Measurements from ENCODE around the gene DGKB.

The DGKB gene

DNA sequence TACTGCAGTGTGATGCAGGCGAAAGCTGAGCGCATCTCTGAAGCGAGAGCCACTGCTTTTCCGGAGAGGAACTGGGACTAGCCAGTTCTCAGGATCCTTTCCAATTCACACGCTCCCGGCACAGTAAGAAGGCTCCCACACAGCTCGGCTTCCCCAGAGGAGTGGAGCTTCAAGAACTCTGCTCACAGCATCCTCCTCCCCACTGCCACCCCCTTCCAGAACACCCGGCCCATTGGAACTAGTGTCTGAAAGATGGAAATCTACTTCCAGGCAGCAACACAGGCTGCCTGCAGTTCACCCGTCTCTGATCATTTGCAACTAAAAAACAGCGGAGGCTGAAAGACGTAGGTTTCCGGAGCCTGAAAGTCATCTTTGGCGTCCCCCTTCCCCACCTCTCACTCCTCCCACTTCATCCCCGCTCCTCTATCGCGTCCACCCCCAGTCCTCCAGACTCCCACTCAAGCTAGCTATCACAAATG is at the start of gene DGKB:
TSS of gene DGKB (minus strand) at position 163 of the 479 bp plus-strand sequence.
- DNase-seq, result peak in 11 of 14 donors; percentile 1 to 39 (median 17)

DNA sequence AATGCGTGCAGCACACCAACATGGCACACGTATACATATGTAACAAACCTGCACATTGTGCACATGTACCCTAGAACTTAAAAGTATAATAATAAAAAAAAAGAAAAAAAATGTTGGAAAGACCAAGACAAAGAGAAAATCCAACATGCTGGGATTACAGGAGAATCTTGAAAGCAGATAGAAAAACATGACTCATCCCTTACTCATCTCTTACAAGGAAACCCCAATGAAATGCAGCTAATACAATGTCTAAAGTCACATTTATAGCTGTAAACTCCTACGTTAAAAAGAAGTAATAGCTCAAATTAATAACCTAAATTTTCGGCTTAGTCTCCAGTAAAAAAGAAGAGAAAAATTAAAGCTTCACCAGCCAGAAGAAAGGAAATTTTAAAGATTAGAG is 47.5 kb upstream of the DGKB start:
- DNase-seq, result no peak

DNA sequence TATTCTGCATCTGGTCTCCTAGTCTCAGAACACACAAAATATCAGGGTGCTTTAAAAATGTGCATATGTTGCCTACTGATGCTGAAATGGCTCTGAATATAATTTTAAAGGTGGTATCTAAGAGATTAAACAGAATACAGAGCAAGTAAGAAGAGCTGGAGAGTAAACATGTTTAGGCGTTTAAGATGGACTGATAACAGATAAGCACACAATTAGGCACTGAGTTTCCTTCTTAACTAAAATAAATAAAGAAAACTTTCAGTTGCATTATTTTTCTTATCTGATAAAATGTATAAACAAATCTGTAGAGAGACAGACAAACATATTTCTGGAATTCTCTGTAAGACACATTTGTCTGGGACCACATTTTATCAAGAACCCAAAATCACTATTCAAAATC is 35.6 kb upstream of the DGKB start:
- no peak for DNase-seq

DNA sequence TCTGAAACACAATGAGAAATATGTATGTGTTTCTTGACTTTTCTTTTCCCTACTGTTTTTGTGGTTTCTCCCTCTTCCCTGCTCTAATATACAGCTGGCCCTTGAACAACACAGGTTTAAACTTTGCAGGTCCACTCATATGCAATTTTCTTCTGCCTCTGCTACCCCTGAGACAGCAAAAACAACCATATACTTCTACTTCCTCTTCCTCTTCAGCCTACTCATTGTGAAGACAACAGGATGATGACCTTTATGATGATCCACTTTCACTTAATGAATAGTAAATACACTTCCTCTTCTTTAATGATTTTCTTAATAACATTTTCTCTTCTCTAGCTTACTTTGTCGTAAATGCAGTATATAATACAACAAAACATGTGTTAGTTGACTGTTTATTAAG is 35.0 kb upstream of the DGKB start:
- no peak for DNase-seq

DNA sequence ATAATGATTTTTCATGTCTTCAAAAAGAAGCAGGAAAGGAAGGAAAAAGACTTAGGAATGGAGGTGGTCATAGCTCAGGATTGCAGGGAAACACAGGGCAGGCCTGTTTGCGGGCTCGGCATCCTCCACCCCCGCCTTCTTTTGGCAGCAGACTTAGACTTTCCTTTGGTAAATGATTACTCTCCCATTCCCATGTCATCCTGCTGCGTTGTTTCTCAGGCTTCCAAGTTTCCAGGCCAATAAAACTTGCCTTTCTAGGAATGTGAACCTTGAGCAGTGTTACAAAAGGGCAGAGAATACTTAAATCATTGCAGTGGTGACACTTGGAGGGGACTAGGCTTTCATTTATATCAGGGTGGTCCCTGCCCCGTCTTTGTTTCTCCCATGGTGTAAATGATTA is 34.0 kb upstream of the DGKB start:
- peak in 4 of 14 donors; percentile 0 to 29 (median 13) for DNase-seq

DNA sequence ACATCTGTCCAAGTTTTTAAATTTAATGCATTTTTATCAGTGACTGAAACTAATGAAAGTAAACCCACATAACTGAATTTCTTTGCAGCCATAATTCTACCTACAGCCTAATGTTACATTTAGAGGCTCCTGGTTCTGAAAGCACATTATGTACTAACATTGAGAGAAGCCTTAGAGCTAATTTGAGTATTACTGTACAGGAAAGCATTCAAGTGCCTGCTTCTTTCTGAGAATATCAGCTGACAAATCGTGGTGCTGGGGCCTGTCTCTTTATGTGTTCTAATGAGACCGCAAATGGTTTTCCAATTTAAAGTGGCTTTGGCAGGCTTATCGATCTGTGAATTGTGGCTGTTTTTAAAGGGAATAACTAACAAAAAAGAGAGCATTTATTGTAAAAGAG is 32.3 kb upstream of the DGKB start:
- no peak for DNase-seq

DNA sequence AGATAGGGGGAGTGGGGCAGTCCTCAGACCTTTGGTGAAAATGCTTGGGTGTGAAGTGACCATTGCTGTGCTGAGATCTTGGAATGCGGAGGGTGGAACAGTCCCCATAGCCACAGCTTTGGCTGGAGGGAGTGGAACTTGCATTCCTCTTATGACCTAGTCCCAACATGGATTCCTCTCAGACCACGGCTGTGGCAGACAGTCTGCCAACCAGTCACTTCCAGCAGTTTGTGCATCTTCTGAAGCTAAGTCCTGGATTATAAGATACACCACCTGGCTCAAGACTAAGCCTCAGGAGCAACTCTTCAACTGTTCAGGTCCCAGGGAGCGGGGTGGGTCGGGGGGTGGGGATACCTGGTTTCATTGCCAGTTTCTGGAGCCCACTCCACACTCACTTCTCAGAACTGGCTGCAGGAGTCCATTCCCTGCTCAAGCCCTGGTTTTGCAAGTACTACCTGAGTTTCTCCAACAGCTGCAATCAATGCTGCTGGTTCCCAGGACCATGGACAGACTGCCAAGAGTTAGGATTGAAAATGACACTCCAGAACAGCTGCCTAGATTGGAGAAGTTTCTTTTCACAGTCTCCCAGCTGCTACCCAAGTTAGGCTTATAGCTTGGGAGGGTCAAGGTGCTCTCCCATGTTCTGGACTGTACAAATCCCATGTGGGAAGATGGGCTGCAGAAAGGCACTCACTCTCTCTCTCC is 29.1 kb upstream of the DGKB start:
- DNase-seq, result no peak

DNA sequence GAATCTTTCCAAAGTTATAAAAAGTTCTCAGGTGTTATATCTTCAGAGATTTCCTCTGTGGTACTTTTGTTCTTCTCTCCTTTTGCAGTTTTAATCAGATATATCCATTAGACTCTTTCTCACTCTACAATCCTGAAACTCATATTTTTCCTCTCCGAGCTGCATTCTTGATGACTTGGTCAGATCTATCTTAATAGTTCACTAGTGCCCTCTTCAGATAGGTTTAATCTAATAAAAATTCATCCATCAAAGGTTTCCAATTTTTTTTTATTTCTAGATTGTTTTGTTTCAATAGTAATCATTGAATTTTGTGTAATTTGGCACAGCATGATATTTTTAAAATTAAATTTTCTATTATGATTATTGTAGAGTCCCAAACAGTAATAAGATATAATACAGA is 21.8 kb upstream of the DGKB start:
- no peak for DNase-seq

DNA sequence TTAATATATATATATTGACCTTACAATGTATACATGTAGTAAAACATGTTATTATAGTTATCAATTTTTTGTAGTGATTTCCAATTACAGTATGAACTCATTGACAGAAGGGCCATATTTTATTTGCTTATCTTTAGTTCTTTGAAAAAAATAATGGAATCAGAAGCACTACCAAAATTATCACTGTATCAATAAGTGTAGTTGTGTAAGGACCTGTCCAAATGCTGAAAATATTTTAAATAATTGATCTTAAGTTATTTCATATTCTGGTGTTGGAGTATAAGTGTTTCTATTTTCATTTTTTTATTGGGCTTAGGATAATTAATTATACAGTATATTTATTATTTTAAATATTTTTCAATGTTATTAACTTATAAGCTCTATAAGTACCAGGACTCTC is 8.5 kb upstream of the DGKB start:
- no peak for DNase-seq

DNA sequence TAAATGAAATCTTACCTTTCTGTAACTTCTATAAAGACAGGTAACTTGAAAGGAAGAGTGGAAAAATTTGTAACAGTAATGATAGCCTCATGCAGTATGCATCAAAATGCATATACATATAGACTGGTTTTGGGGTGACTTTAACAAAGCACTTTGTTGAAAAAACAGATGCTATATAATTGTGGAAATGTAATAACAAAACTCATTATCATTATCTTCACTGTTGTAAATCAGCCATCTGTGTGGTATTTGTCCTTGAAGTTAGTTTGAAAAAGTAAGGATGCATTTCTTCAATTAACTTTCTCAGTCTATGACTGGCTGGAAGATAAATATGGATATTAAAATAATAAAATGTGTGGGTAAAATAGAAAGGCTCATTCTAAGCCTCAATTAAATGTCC is 6.1 kb upstream of the DGKB start:
- DNase-seq, result no peak

DNA sequence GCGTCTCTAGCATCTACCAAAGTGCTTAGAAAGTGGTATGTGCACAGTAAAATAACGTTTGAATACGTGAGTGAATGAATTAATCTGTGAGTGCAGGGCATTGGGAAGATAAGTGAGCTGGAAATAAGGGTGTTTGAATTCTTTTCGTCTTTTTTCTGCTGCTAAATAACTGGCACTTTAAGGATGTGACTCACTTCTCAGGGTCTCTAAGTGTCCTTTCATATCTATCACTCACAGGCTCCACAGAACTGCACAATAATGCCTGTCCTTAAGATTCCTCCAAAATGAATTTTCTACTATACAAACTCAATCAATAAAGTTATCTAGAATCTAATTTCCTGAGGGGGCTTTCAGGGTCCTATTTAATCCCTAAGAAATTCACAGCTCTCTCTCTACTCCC is 3.2 kb upstream of the DGKB start:
- DNase-seq, result no peak

DNA sequence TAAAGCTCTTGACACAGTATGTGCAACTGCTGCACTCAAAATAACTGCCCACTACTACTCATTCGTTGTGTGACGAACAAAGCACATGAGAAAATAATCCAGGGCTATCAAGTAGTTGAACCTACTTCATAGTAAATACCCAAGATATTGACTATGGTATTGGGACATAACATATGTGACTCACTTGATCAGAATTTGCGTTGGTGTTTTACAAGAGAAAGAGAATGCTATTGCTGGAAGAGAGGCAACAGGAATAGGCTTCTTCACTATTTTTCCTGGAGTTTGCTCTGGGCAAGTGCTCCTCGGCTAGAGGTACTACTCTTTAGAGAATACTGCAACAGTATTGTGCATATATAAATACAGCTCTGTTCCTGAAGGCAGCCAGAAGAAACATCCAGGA is 2.5 kb downstream of the DGKB start:
- no peak for DNase-seq

DNA sequence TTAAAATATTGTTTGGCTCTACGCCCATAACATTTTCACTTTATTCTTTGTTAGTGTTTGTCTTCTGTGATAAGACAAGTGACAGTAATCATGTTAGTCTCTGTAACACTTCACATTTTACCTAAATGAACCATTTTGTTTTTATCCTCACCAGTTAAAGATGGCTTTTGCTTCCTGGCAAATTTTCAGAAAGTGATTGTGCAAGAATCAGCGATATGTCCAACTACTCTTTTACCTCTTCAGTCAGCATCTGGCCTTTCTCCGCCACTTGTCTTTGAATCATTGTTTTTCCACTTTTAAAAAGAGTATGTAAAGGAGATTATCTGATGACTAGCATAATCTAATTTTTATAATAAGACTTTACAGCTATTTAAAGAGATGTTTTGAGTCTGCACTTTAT is 3.5 kb downstream of the DGKB start:
- DNase-seq, result no peak

DNA sequence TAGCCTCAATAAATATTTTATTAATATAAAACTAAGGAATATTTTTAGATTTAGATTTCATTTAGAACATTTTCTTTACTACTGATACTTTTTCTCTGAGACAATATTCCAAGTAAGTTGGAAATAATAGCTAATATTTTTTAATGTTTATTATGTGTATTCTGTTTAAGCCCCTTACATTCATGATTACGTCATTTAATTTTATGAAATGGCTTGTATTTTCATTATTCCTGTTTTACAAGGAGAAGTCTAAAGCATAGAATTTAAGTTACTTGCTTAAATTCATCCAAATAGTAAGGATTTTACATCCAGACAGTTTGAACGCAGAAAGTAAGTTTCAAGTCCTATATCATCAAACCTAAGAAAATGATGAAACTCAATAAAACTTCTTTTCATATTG is 6.1 kb downstream of the DGKB start:
- DNase-seq, result no peak

DNA sequence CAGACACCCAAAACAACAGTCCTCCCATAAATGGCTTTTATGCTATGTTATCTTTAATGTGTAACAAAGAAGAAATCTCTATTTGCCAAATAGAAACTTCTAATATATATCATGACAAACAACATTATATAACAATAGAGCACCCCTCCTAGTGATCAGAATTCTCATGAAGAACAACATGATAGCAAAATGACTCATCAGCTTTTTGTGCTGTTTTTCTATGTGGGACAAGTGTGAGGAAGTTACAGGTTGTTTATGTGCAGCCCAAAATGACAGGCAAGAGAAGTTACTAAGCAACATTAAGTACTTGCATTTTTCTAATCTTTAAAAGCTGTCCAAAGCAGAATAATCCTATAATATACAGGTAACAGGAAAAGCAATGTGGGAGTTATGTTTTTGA is 7.7 kb downstream of the DGKB start:
- DNase-seq, result no peak

DNA sequence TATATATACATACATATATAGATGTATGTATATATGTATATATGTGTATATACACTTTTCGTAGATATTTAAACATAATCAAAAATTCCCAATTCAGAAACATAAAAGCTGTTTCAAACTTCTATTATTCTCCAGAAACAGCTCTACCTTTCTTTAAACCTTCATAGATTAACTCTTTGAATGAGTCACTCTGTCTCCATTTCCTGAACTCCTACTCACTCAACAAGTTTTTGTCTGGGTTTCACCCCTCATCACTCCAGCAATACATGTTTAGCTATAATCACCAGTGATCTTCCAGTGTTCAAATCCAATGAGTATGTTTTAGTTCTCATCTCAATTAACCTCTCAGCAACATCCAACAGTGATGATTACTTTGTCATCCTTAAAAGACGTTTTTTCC is 9.6 kb downstream of the DGKB start:
- DNase-seq, result no peak

DNA sequence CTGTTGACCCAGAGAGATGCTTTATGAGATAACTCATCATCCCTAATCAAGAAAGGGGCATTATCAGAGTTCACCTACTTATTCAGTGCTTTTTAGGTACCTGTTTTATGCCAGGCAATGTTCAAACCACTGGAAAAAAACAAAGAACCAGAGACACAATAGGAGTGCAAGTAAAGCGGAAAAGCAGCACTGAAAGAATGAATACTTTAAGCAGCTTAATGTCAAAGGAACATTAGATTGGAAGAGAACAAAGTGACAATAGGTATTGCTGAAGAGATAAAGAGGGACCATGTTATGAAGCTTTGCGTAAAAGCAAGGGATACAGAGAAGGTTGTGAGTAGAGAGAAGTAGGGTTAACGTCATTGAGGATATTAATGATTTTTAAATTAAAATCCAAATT is 11.3 kb downstream of the DGKB start:
- no peak for DNase-seq

DNA sequence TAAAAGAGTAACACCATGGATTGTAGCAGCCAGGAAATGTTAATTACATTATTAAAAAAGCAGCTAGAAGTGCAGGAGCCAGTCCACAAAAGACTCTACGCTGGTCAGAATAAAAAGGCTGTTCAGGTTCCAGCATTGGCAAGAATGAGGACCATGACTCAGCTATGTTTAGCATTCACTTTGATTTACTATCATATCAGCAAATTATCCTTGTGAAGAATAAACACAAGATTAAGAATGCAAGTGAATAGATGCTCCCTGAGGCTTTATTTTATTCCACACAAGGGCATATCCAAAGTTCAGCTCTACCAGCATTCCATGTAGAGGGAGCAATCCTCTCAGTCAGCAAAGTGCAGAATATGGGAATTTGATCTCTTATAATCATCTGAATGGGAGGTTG is 13.6 kb downstream of the DGKB start:
- no peak for DNase-seq

DNA sequence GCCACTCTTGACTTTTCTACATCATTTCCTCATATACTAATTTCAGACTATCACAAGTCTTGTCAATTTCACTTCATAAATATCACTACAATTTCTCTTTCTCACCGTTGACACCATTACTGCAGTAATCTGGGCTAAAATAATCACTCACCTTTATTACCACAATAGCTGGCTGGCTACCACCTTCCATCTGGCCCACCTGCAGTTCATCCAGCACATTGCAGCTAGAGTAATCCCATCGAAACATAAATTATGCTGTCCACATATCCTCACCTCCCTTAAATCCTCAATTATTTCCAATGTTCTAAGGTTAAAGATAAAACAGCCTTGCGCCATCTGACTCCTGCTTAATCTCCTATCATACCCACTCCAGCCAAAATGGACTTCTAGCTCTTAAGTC is 16.0 kb downstream of the DGKB start:
- DNase-seq, result no peak

DNA sequence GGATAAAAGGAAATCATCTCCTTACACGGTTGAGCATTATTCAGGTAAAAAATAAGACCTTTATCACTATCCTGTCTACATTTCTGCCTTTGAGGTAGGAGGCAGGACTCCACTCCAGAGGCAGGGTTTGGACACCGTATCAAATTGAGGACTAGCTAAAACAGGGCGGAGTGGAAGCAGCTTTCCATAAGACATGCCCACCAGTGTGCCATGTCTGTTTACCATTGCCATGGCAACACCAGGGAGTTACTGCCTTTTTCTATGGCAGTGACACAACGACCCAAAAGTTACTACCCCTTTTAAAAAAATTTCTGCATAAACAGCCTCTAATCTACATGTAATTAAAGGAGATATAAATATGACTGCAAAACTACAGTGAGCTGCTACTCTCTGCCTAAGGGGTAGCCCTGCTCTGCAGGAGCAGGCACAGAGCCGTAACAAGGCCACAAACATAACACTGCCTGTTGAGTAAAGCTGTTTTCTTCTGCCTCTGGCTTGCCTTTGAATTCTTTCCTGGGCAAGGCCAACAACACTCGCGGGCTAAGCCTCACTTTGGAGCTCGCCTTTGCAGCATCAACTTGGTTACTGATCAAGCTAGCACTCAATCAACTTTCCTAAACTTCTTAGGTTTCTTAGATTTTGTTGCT is 26.5 kb downstream of the DGKB start:
- no peak for DNase-seq

DNA sequence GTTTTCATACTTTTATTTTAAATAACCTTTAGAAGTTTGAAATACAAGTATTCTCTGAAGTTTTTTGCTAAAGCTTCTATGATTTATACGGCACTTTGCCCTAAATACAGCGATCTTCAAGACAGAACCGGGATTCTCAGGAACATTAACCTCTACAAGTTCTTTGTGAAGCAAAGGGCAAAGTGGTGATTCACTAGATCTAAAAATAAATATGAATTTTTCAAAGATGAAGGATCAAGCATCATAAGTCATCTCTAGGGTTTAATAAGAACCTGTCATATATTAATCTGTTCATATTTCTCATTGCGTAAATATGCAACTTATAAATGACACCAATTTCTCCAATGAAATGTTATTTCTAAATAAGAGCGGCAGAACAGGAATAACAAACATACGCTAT is 30.7 kb downstream of the DGKB start:
- no peak for DNase-seq

DNA sequence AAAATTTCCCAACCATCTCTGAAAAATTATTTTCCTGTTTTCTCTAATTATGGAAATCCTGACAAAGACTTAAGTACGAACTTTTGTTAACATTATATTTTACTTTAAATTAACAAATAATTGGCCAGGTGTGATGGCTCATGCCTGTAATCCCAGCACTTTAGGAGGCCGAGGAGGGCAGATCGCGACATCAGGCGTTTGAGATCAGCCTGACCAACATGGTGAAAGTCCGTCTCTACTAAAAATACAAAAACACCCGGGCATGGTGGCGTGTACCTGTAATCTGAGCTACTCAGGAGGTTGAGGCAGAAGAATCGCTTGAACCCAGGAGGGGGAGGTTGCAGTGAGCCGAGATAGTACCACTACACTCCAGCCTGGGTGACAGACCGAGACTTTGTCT is 32.2 kb downstream of the DGKB start:
- DNase-seq, result no peak

DNA sequence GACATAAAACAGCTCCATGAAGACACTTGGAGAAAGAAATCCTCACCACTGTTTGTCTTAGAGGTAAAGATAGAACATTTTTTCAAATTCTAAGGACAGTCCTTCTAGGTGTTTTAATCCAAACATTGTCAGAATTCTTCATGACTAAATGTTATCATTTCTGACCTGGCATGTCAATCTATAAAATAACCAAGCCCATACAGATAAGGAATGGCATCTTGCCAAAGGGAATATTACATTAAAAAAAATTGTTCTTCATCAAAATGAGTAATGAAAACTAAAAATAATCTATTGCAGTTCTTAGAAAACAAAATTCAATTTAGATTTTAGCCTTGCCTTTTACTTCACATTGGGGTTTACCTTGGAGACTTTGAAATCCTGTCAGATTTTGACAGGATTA is 33.6 kb downstream of the DGKB start:
- no peak for DNase-seq

DNA sequence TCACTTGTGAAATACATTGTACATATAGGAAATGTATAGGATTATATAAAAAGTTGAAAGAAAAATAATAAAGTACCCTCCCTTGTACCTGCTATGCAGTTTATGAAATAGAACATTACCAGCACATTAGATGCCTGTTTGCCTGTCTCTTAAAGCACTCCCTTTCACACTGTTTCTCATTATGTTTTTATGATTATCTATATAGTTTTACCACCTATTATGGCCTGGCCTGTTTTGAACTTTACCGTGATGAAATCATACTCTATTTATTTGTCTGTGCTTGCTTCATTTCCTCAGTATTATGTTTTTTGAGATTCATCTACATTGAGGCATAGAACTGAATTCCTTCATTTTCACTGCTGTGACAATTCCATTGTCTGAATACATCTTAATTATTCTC is 41.1 kb downstream of the DGKB start:
- DNase-seq, result no peak

DNA sequence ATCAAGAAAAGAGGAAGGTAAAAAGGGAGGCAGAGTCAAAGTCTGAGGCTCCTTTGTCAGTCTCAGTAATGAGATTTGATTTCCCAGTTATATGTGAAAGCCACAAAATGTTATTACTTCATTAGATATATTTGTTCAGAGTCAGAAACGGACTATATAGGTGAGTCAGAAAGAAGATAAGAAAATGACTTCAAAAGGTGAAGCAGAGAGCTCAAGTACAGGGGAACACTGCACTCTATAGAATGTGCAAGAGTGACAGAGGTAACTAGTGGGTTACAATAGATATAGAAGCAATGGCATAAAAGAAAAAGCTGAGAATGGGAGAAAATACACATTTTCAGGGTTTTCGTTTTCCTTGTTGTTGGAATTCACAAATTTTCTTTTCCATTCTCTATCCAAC is 43.3 kb downstream of the DGKB start:
- DNase-seq, result no peak

Measured in C1 segment of cervical spinal cord (tissue), 14 donors.